Stimulated activated CD8-positive, alpha-beta memory T cell treated with anti-CD3 and anti-CD28 coated beads, Interleukin-4, amount 100 ng/mL, for 4 hours (primary cell): ENCODE measurements around the gene C19orf33.

ENCODE experiments used
- DNase-seq, 2 donors: peaks; one replicate each; pipeline ENCODE4 v3.0.0-alpha.2; 2020; ENCODE audit warnings: low read depth in 2 of 2, low spot score in 1 of 2

C19orf33 gene

GRCh38 chr19:38278751-38279150 is 25.3 kb upstream of the C19orf33 start:
- DNase-seq = no peak

DNA sequence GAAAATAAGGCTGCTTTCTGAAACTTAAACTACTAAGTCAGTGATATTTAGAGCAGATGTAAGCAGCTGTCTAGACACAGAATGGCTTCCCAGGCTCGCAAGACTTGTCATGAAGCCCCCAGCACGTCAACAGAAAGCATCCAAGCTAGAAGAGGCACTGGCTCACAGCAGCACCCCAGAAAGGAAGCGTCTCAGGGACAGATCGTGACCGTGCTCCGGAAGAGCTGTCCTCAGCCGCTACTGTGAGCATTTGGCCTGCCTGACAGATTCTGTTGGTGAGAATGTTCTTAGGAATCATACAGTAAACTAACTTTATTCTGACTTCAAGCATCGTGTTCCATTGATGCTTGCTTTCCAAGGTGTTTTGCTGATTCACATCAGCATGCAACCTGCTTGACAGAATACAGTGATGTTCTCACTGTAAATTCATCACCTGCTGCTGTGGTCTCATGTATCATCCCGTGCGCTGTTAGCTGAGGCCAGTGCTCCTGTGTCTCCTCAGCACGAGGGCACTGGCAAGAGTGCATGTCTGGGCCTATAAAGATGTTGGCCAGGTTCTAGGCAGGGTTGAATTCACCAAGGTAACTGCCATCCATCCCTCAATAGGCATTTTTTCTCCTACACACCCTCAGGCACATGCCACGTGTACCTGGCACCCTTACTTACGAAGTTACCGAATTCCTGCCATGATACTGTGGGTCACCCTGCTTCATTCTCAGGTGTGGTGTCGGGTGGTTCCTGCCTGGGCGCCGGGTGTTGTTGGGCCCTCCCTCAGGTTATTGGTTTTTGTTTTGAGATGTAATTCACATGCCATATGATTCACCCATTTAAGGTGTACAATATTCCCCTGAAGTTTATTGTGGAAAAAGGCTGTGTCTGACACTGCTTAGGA is 23.8 kb upstream of the C19orf33 start:
- DNase-seq = no peak

GRCh38 chr19:38281811-38282566 is 22.1 kb upstream of the C19orf33 start:
- DNase-seq = no peak

GRCh38 chr19:38283271-38283670 is 20.8 kb upstream of the C19orf33 start:
- no peak for DNase-seq

- DNase-seq = no peak
Measured at GRCh38 chr19:38284422-38284821, 19.6 kb upstream of the C19orf33 start.

GRCh38 chr19:38285567-38285966 is 18.5 kb upstream of the C19orf33 start:
- DNase-seq = no peak

GRCh38 chr19:38287604-38288003 is 16.4 kb upstream of the C19orf33 start:
- DNase-seq = no peak

- no peak for DNase-seq
Measured at GRCh38 chr19:38288123-38288855, 15.8 kb upstream of the C19orf33 start.

GRCh38 chr19:38289955-38290354 is 14.1 kb upstream of the C19orf33 start:
- no peak for DNase-seq

DNA sequence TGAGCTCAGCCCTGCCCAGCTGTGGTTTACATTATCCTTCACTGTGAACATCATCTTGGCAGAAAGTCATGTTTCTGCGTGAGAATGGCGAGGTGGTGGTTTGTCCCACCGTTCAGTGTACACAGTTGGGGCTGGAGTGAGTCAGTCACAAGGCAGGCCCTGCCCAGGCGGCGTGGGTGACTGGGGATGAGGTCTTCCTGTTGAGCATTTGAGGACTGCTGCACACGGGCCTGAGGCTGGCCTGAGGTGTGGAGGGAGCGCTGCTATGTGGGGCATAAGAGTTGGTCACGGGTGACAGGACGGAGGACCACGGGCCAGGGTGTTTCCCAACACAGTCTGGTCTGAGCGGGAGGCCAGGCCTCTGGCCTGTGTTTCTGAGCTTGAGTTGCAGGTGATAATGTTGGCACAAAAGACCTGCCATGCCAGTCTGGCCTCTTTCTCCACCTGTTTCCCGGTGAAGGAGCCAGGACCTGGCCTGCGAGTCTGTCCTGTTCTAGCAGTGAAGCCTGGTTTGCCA is 13.4 kb upstream of the C19orf33 start:
- DNase-seq = no peak

DNA sequence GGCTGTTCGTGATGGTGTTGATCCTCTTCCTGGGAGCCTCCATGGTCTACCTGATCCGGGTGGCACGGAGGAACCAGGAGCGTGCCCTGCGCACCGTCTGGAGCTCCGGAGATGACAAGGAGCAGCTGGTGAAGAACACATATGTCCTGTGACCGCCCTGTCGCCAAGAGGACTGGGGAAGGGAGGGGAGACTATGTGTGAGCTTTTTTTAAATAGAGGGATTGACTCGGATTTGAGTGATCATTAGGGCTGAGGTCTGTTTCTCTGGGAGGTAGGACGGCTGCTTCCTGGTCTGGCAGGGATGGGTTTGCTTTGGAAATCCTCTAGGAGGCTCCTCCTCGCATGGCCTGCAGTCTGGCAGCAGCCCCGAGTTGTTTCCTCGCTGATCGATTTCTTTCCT is 12.2 kb upstream of the C19orf33 start:
- no peak for DNase-seq

- no peak for DNase-seq
Measured at GRCh38 chr19:38293281-38293680, 10.8 kb upstream of the C19orf33 start.

GRCh38 chr19:38294090-38294489 is 10.0 kb upstream of the C19orf33 start:
- DNase-seq = no peak

GRCh38 chr19:38298821-38299680 is 5.0 kb upstream of the C19orf33 start:
- DNase-seq = no peak

DNA sequence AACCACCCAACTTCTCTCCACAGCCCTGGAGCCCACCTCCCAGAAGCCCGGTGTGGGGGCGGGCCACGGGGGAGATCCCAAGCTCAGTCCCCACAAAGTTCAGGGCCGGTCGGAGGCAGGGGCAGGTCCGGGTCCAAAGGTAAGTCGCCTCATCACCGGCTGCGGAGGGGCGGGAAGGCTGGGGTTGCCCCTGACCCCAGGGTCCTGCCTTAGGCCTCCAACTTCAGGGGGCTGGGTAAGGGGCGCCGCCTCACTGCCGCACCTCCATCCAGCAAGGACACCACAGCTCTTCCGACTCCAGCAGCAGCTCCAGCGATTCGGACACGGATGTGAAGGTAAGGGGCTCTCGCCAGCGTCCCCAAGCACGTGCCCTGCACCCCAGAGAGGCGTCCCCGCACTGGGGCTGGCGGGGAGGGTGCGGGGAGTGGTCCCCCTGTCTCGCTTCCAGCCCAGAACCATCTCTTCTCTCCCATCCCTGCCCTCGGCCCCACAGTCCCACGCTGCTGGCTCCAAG is 358 bp downstream of the C19orf33 start:
- no peak for DNase-seq

GRCh38 chr19:38304866-38305429 is 897 bp downstream of the C19orf33 start:
- DNase-seq = no peak

- DNase-seq = no peak
Measured at GRCh38 chr19:38306236-38306635, 2.2 kb downstream of the C19orf33 start.

GRCh38 chr19:38307076-38307475 is 3.0 kb downstream of the C19orf33 start:
- DNase-seq = no peak

GRCh38 chr19:38307597-38307996 is 3.5 kb downstream of the C19orf33 start:
- DNase-seq = no peak
